Vagina (tissue), 2 donors: Measurements from ENCODE around the gene SLX4IP. TPM values are rescaled to one million over a fixed set of nuclear protein-coding genes. Genes with fewer than 3 reads are reported as not detected.
"Not testable (repeated sequence)": the region's sequence is repeated elsewhere in the genome, so short reads cannot be mapped to it uniquely, and the experiment has no call there.

Experiments
- DNase-seq, 2 donors: peaks; one replicate each; pipeline ENCODE4 v3.0.0-alpha.2; 2017; ENCODE audit errors: extremely low spot score in 2 of 2
- H3K27ac ChIP-seq: fragments of 200-600 bp; sonication (generic); one replicate; pipeline ENCODE4 v1.5.1; 2019
- H3K27me3 ChIP-seq: fragments of 200-600 bp; sonication (generic); one replicate; pipeline ENCODE4 v1.5.1; 2019
- H3K36me3 ChIP-seq, 2 donors: fragments of 200-600 bp; sonication (generic); one replicate each; pipeline ENCODE4 v1.5.1; 2017 to 2019
- H3K4me1 ChIP-seq: fragments of 200-600 bp; sonication (generic); one replicate; pipeline ENCODE4 v1.5.1; 2019
- H3K4me3 ChIP-seq, 2 donors: fragments of 200-600 bp; sonication (generic); 1 replicate in 1 of 2; 2 replicates in 1 of 2; pipeline ENCODE4 v1.5.1; 2016 to 2019
- H3K9me3 ChIP-seq: fragments of 200-600 bp; sonication (generic); one replicate; pipeline ENCODE4 v1.5.1; 2019
- CTCF ChIP-seq, 3 experiments: fragments of 450-650 bp in 2 of 3; fragments of 200-600 bp in 1 of 3; sonication (generic) in 1 of 3; IDR thresholded peaks; one replicate each; pipeline ENCODE4 v1.5.1; 2017 to 2019; ENCODE audit warnings: antibody characterized with exemption in 3 of 3, mild to moderate bottlenecking in 2 of 3, moderate library complexity in 2 of 3
- POLR2A ChIP-seq, 2 donors: fragments of 450-650 bp; IDR thresholded peaks; one replicate each; pipeline ENCODE4 v1.6.1; 2017; ENCODE audit warnings: antibody characterized with exemption in 2 of 2, mild to moderate bottlenecking in 2 of 2, moderate library complexity in 2 of 2
- POLR2AphosphoS5 ChIP-seq, 2 donors: sonication (generic); formaldehyde crosslinking; IDR thresholded peaks; one replicate each; pipeline ENCODE4 v1.9.0; 2017; ENCODE audit warnings: antibody characterized with exemption in 2 of 2, mild to moderate bottlenecking in 2 of 2, low read depth in 1 of 2; ENCODE audit not compliant: insufficient read depth in 1 of 2
- intact Hi-C: fragments of 100-400 bp; cut with DNase I; formaldehyde crosslinking; loops from one replicate; pipeline ENCODE4 v1.15.1; 2023
- total RNA-seq: library from RNA; depleted of rRNA; stranded (reverse); fragments of >200 nt; gene quantifications from one replicate; pipeline ENCODE4 v1.2.3, GENCODE V29; 2016

Gene SLX4IP
- total RNA-seq, 1 donor from 2014 or later, result 4.9 TPM

- no peak overlapping the region for H3K27ac ChIP-seq
- no peaks in the 10 kb centered on the region for H3K27me3 ChIP-seq
- H3K4me3 ChIP-seq, result no peak overlapping the region
- no peaks in the 10 kb centered on the region for H3K4me1 ChIP-seq
- no peaks in the 10 kb centered on the region for H3K9me3 ChIP-seq
- TF ChIP-seq CTCF (IDR thresholded peaks at IDR 0.05) (no peak), POLR2AphosphoS5 (IDR thresholded peaks at IDR 0.05; ENCODE audit: insufficient read depth in 1 of 2, low read depth in 1 of 2) (no peak), POLR2A (IDR thresholded peaks at IDR 0.05) (no peak)
- H3K36me3 ChIP-seq, result peaks cover 0 to 8% of the 10 kb centered on the region in 2 donors
- intact Hi-C loops, result no loop called here
- no peak for DNase-seq
Measured at GRCh38 chr20:10415013-10415650, 20.0 kb upstream of the SLX4IP start.

- H3K4me1 ChIP-seq, H3K36me3 ChIP-seq, H3K27ac ChIP-seq, H3K27me3 ChIP-seq, intact Hi-C loops, H3K4me3 ChIP-seq, H3K9me3 ChIP-seq, DNase-seq: not testable (repeated sequence)
Measured at GRCh38 chr20:10417218-10417617, 17.9 kb upstream of the SLX4IP start.

- H3K36me3 ChIP-seq, result no peaks in the 10 kb centered on the region
- no peaks in the 10 kb centered on the region for H3K4me1 ChIP-seq
- no peaks in the 10 kb centered on the region for H3K27me3 ChIP-seq
- TF ChIP-seq POLR2AphosphoS5 (IDR thresholded peaks at IDR 0.05; ENCODE audit: insufficient read depth in 1 of 2, low read depth in 1 of 2) (no peak), POLR2A (IDR thresholded peaks at IDR 0.05) (no peak), CTCF (IDR thresholded peaks at IDR 0.05) (no peak)
- no peak overlapping the region for H3K4me3 ChIP-seq
- intact Hi-C loops, result loop anchor here (10.0 kb wide), 1 partner anchor 445 kb away; no protein-coding TSS in a partner anchor
- H3K27ac ChIP-seq, result no peak overlapping the region
- no peaks in the 10 kb centered on the region for H3K9me3 ChIP-seq
- no peak for DNase-seq
Measured at GRCh38 chr20:10419550-10420133, 15.5 kb upstream of the SLX4IP start.

- intact Hi-C loops, result loop anchor here (10.0 kb wide), 1 partner anchor 449 kb away; no protein-coding TSS in a partner anchor
Measured at GRCh38 chr20:10423735-10424134, 11.4 kb upstream of the SLX4IP start.

GRCh38 chr20:10427060-10427692 lies 7.9 kb upstream of the SLX4IP start:
- no peaks in the 10 kb centered on the region for H3K27me3 ChIP-seq
- H3K9me3 ChIP-seq, result no peaks in the 10 kb centered on the region
- H3K36me3 ChIP-seq, result no peaks in the 10 kb centered on the region
- H3K27ac ChIP-seq, result no peak overlapping the region
- intact Hi-C loops, result loop anchor here (10.0 kb wide), 1 partner anchor 452 kb away; no protein-coding TSS in a partner anchor
- H3K4me3 ChIP-seq, result no peak overlapping the region
- DNase-seq, result no peak
- H3K4me1 ChIP-seq, result peaks cover 46% of the 10 kb centered on the region
- TF ChIP-seq POLR2A (IDR thresholded peaks at IDR 0.05) (no peak), CTCF (IDR thresholded peaks at IDR 0.05) (peak in 2 of 3 experiments; percentile 49 to 53)

More at GRCh38 chr20:10423735-10424134, 11.4 kb upstream of the SLX4IP start:
- no peaks in the 10 kb centered on the region for H3K27me3 ChIP-seq
- H3K27ac ChIP-seq, result no peak overlapping the region
- no peak for DNase-seq
- no peak overlapping the region for H3K4me3 ChIP-seq
- no peaks in the 10 kb centered on the region for H3K9me3 ChIP-seq
- peaks cover 20% of the 10 kb centered on the region for H3K4me1 ChIP-seq
- TF ChIP-seq CTCF (IDR thresholded peaks at IDR 0.05), result no peak
- no peaks in the 10 kb centered on the region for H3K36me3 ChIP-seq
